Stimulated activated CD4-positive, alpha-beta T cell treated with anti-CD3 and anti-CD28 coated beads, Interleukin-15, amount 100 ng/mL, for 1 hour (primary cell): ENCODE data around the gene OPRL1.

ENCODE experiments used
- DNase-seq, 2 donors: peaks; one replicate each; pipeline ENCODE4 v3.0.0-alpha.2; 2020; ENCODE audit warnings: low read depth in 1 of 2, low spot score in 1 of 2

OPRL1 gene

DNA sequence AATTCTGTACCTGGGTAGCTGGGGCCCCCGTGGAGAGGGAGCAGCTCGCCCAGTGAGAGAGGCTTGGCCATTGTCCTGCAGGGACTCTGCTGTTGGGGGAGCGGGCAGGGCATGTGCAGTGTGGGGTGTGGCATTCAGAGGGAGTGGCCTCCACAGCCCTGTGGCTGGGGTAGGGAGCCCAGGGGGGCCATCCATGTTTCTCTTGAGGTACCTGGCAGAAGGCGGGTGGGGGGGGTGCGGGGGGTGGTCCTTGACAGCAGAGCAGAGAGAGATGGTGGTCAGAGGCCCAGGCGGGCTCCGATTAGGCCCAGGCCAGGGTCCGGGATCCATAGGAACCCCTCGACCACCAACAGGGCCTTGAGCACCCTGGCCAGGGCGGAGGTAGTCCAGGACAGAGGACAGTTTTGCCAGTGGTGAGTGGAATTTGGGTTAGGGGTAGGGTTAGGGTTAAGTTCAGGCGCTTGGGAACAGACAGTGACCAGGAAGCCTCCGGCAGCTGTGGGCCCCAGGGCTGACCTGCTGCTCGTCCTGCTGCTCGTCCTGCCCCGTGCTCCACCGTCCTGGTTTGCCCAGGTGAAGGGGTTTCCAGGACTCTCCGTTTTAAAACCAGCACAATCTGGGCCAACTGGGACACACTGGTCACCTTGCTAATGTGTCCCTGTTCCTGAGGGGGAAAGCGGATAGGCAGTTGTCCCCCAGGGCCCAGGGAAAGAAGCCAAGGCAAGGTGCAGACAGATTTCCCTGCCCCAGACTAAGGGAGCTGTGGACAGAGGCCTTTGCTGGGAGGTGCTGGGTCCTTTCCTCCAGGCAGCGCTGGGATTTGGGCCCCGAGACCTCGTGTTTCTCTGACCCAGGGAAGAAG lies 59.5 kb downstream of the OPRL1 start:
- DNase-seq = no peak

DNA sequence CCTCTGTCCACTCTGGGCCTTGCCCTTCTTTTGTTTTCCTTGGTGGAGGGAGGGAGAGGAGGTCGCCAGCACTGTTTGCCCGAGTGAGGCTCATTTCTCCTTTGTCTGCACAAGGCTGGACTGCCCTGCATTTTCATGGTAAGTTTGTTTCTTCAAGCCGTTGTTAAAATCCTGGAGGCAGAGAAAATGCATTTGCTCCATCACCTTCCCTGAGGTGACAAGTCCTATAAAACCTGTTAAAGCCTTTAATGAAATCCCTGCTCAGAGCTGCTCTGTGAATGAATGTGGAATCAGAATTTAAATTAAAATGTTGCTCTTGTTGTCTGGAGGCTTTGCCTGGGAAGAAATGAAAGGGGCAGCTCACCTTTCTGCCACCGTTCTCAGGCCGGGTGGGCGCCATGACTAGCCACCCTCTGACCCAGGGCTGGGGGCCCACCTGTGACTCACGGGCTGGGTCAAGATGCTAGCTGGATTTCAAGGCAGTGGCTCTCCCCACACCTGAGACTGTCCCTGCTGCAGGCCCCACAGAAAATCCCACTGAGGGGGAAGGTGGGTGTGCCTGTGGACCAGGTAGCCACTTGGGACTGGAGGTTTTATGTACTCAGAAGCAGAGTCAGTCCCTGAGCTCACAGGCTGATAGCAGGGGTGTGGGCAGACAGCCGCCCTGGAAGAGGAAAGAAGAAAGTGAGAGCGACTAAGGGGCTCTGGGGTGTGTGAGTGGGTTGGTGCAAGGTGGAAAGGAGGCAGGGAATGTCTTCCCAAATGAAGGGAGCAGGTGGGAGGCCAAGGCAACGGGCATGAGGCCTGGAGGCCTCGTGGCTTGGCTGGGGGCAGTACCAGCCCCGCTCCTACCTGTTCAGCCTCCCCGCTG lies 60.4 kb downstream of the OPRL1 start:
- DNase-seq = no peak

DNA sequence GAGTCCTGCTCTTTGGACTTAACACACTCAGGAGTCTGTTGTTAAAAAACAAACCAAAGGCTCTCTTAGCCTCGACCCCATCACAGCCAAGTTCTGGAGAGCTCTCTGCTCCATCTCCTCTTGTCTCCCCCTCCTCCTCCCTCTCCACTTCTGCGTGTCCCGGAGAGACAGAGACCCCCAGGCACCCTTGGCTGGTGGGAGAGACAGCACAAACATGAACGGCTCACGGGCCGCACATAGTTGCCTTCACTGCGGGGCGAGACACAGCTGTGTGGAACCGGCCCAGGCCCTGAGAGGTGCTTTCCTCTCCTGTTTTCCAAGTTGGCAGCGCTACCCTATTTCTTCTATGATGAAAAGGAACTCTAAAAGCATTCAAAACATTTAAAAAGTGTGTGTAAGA lies 61.1 kb downstream of the OPRL1 start:
- no peak for DNase-seq

DNA sequence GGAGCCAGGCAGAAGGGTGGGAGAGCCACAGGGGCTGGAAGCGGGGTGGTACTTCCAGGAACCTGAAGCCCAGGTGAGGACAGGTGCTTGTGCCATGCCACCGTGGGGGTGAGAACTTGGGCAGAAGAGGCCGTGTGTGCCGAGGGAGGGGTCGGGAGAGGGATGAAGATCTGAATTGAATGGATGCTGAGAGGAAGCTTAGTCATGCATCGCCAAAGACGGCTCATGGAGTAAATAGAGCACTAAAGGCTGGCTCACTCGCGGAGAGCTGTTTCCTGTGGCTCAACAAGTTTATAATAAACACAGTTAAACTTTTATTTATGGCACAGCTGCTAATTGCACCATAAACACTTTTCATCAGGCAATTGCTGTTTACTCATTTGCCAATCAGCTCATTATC lies 62.7 kb downstream of the OPRL1 start:
- no peak for DNase-seq

DNA sequence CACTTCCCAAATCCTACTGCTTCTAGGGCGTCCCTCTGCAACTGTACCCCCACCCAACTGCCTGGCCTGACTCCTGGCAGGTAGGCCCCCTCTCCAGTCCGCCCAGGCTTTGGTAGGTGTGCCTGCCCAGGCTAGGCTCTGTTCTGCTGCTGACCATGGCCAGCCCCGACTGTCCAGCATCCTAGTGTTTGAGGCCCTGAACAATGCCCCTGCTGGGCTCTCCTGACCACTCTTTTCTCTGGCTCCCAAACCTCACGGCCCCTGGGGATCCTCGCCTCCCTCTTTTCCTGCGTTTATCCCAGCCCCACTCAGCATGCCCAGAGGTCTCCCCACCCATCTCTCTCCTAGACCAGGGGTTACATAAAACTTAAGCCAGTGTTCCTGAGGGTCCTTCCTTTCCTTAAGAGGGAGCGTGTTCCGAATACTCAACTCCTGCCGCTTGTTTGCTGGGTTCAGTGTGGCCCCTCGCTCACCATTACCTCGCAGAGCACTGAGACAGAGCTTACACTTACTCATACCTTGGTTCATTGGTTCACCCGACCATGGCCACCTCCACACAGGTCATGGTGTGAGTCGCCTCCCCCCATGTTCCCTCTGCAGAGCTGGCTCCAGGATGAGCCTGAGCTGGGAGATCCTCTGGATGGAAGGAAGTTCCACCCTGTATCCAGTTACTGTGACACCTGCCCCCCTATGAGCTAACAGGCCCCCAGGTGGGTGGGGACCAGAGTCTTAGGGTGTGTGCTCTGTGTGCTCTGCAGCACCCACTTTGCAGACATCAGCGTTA lies 63.3 kb downstream of the OPRL1 start:
- no peak for DNase-seq

DNA sequence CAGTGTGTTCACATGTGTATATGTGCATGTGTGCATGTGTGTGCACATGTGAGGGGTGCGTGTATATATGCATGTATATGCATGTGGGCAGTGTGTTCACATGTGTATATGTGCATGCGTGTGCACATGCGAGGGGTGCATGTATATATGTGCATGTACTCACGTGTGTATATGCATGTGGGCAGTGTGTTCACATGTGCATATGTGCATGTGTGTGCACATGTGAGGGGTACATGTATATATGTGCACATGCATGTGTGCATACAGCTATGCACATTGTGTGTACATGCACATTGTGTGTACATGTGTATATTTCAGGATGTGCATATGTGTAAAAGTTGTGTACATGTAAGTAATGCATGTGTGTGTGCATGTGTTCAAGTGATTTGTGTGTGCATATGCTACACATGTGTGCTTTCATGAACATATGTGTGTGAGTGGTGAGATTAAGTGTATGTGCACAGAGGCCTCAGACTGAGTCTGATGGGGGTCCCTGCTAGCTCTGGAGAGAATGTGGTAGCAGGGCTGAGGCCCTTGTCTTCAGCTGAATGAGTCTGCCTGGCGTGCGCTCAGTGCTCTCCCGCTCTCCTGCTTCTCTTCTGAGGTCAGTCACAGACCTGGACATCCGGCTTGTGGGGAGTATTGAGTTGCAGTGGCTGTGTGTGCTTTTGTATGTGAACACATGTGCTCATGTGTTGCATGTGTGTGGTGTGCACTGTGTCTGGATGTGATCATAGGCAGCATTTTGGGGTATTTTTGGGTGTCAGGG lies 64.4 kb downstream of the OPRL1 start:
- DNase-seq = no peak

DNA sequence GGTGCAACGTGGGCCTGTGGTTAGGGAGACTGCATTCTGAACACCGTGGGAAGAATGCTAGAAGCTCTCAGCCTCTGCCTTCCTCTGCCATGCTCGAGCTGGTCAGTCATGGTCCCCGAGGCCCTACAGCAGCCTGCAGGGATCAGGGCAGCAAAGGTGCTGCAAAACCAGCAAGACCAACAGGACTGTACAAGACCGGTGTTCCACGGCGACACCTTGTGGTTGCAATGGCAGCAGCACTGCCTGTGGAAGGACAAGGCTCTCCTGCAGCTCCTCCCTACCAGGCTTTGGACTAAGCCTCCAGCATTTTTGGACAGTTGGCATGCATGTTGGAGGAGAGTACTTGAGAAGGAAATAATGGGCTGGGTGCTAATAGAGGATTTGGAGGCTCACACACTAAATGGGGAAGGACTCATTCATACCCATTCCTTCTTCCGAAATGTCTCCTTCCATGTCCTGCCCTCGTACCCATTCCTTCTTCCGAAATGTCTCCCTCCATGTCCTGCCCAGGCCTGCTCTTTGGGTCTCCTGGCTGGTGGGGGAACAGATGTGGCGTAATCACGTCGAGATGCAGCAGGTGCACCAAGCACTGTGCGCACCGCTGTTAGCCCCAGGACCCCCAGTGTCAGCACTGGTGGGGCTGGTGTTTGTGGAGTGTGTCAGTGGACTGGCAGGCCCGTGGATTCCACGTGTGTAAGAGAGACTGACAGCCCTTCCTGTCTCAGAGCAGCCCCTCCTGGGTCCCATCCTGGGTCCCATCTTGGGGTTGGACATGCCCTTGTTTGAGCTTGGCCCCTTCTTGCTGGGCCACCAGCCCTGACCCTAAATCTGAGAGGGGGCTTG lies 65.8 kb downstream of the OPRL1 start:
- DNase-seq = no peak

DNA sequence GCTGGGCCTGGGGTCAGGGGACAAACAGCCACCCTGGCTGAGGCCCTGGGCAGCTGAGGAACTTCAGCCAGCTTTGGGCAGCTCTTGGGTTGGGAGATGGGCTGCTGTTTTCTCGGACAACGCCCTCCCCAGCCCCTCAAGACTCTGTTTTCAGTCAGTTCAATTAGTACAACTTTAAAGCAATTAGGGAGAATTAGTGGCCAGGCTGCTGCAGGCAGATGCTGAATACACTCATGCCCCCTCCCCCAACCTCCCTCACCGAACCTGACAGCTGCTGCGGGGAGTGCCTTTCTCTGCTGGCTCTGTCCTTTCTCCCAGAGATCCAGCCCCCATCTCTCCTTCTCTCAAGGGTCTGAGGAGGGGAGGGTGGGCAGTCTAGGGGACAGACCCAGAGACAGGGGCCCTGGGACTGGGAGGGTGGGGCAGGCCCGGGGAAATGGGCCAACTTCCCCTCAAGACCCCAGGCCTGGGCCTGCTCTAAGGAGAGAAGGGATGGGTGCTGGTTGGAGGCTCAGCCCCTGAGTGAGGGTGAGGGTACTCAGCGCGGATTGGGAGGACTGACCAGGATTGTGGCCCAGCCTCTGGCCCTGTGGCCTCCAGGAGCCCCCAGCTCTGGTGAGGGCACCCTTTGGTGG lies 66.5 kb downstream of the OPRL1 start:
- no peak for DNase-seq

DNA sequence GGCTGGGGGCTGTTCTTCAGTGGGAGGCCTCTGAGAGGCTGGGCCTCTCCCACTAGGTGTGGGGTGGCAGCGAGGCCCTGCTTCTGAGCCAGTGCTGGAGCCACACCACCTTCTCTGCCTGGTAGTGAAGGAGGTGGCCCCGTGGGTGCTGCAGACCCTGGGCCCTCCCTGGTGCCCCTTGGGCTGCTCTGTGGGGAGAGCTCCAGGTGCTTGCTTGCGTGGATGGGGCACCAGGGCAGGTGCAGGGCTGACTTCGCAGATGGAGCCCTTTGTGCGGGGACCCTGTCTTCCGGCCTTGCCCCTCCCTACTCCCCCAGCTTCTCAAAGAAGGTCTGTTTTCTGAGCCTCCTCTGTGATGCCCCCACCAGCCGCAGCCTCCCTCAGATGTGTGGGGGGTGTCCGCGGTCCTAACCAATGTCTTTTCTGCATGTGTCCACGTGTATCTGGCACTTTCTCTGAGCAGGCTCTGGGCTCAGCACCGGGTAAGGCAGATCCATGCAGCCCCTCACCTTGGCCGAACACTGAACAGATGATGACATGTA lies 67.1 kb downstream of the OPRL1 start:
- no peak for DNase-seq

DNA sequence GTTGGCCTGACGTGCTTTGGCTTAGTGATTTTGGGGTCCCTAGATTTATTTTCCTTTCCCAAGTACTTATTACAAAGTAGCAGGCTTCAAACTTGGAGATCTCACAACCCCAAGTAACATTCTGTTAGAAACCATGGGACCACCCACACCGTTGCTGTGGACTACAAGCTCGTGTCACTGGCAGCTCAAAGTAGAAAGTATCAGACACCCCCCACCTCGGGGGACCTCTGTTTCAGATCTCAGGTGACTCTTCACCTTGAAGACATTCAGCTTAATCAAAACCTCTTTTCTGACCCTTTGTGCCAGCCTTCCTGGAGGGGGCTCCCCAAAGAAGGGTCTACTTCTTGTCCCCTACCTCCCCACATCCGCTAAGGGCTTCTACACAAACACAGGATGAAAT lies 68.7 kb downstream of the OPRL1 start:
- DNase-seq = no peak

DNA sequence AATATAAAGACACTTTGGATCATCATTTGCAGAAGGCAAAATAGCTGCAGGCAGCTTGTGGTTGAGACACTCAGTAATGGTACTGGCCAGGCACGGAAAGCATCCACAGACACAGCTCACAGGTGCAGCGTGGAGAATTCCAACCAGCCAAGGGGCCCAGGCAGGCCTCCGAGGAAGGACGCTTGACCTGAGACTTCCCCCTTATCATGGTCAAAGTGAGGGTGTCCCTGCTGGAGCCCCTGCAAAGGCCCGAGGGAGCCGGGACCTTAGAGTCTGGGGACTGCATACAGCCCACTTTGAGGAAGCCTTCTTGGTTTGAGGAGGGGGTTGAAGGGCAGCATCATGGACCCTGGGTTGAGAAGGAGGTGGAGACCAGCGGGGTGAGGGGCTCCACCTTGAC lies 69.3 kb downstream of the OPRL1 start:
- no peak for DNase-seq

DNA sequence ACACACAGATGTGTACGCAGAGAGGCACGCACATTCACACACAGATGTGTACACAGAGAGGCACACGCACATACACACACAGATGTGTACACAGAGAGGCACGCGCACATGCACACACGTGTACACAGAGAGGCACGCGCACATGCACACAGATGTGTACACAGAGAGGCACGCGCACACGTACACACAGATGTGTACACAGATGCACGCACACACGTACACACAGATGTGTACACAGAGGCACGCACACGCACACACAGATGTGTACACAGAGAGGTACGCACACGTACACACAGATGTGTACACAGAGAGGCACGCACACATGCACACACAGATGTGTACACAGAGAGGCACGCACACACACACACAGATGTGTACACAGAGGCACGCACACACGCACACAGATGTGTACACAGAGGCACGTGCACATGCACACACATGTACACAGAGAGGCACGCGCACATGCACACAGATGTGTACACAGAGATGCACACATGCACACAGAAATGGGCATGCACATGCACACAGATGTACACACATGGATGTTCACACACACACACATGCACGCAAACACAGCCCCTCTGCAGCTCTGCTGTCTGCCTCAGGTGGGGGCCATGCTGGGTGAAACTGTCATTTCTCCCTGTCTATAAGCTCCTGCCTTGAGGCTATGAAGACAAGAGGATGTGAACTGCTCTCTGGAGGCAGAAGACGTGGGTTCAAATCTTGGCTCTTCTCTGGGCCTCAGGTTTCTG lies 70.1 kb downstream of the OPRL1 start:
- no peak for DNase-seq
